HG03565 (cell line): ENCODE data around the gene PCDHGC4.

Experiments used
- ATAC-seq: cut with Tn5 transposase; IDR thresholded peaks from one replicate; pipeline ENCODE4 v1.9.1; 2021; ENCODE audit warnings: mild to moderate bottlenecking, moderate library complexity; ENCODE audit not compliant: unreplicated experiment

PCDHGC4 gene

GRCh38 chr5:141490271-141490670, 5.4 kb downstream of the PCDHGC4 start:
- ATAC-seq = no peak

GRCh38 chr5:141490771-141491170, 5.9 kb downstream of the PCDHGC4 start:
- no peak for ATAC-seq

GRCh38 chr5:141491323-141492167, 6.7 kb downstream of the PCDHGC4 start:
- no peak for ATAC-seq

- ATAC-seq = no peak
Observed at GRCh38 chr5:141492168-141492885, 7.5 kb downstream of the PCDHGC4 start.

GRCh38 chr5:141493500-141494422, 8.9 kb downstream of the PCDHGC4 start:
- no peak for ATAC-seq

GRCh38 chr5:141494761-141495452, 10.1 kb downstream of the PCDHGC4 start:
- no peak for ATAC-seq

GRCh38 chr5:141495453-141495811, 10.6 kb downstream of the PCDHGC4 start:
- ATAC-seq = no peak

GRCh38 chr5:141496038-141496437, 11.2 kb downstream of the PCDHGC4 start:
- no peak for ATAC-seq

GRCh38 chr5:141501761-141502160, 16.9 kb downstream of the PCDHGC4 start:
- ATAC-seq = no peak

- no peak for ATAC-seq
Observed at GRCh38 chr5:141503681-141504080, 18.9 kb downstream of the PCDHGC4 start.

GRCh38 chr5:141504216-141504615, 19.4 kb downstream of the PCDHGC4 start:
- ATAC-seq = no peak

- ATAC-seq = no peak
Observed at GRCh38 chr5:141506381-141507155, 21.7 kb downstream of the PCDHGC4 start.

GRCh38 chr5:141507387-141508091, 22.7 kb downstream of the PCDHGC4 start:
- peak; percentile 36 for ATAC-seq

- ATAC-seq = no peak
Observed at GRCh38 chr5:141508440-141508797, 23.6 kb downstream of the PCDHGC4 start.

- no peak for ATAC-seq
Observed at GRCh38 chr5:141508798-141509611, 24.2 kb downstream of the PCDHGC4 start.

GRCh38 chr5:141510160-141510559, 25.3 kb downstream of the PCDHGC4 start:
- ATAC-seq = no peak

GRCh38 chr5:141510850-141511601, 26.2 kb downstream of the PCDHGC4 start:
- peak; percentile 15 for ATAC-seq
